ENCODE measurements around the gene LRWD1. TPM values are rescaled to one million over a fixed set of nuclear protein-coding genes. Genes with fewer than 3 reads are reported as not detected.

The LRWD1 gene
- total and polyA plus RNA-seq, 2 of the 13 experiments (the other 11 are each of a cell fraction or from before 2014, with no cell fraction given) = 8.5 to 16.3 TPM

GRCh38 chr7:102451371-102452054 lies 13.3 kb upstream of the LRWD1 start (continued):
- TF ChIP-seq ZFP91 (CRISPR knock-in tag; IDR thresholded peaks at IDR 0.05; ENCODE audit: borderline replicate concordance) (peak; percentile 34; the same call in 1 of the 2 replicates), POLR2A (IDR thresholded peaks at IDR 0.05; ENCODE audit: insufficient read depth in 1 of 2, low read depth in 2 of 2, low read length in 2 of 2) (peak in 1 of 2 experiments; percentile 57; a peak in 3 of 4 replicates), GABPB1 (CRISPR knock-in tag; IDR thresholded peaks at IDR 0.05) (peak; percentile 42; the same call in 1 of the 2 replicates), ZBTB7A (CRISPR knock-in tag; IDR thresholded peaks at IDR 0.05) (0 out of 2 replicates have a peak, but pooled peaks have one; percentile 40), ZNF788 (CRISPR knock-in tag; IDR thresholded peaks at IDR 0.05; ENCODE audit: borderline replicate concordance) (no peak), SP5 (CRISPR knock-in tag; IDR thresholded peaks at IDR 0.05; ENCODE audit: borderline replicate concordance, low read depth) (peak; percentile 61), ZNF232 (CRISPR knock-in tag; IDR thresholded peaks at IDR 0.05; ENCODE audit: borderline replicate concordance) (0 out of 2 replicates have a peak, but pooled peaks have one; percentile 31), BHLHE40 (IDR thresholded peaks at IDR 0.05; ENCODE audit: low read length) (peak; percentile 30; the same call in 1 of the 2 replicates), ETV6 (CRISPR knock-in tag; conservative IDR thresholded peaks at IDR 0.05) (no peak), FOXO1 (CRISPR knock-in tag; IDR thresholded peaks at IDR 0.05) (no peak), ZNF572 (CRISPR knock-in tag; IDR thresholded peaks at IDR 0.05) (0 out of 2 replicates have a peak, but pooled peaks have one; percentile 53), HNRNPL (IDR thresholded peaks at IDR 0.05; ENCODE audit: low read depth, low read length) (0 out of 2 replicates have a peak, but pooled peaks have one; percentile 41), SIN3B (IDR thresholded peaks at IDR 0.05; ENCODE audit: low read length) (no peak), ARNTL (CRISPR knock-in tag; IDR thresholded peaks at IDR 0.05) (peak; percentile 50; the same call in 1 of the 2 replicates), RBFOX2 (IDR thresholded peaks at IDR 0.05; ENCODE audit: low read depth, low read length) (0 out of 2 replicates have a peak, but pooled peaks have one; percentile 35), SRY (CRISPR knock-in tag; IDR thresholded peaks at IDR 0.05) (no peak), GATAD1 (CRISPR knock-in tag; IDR thresholded peaks at IDR 0.05) (0 out of 2 replicates have a peak, but pooled peaks have one; percentile 29), TP53 (CRISPR knock-in tag; conservative IDR thresholded peaks at IDR 0.05) (peak; percentile 84), ZFX (CRISPR knock-in tag; IDR thresholded peaks at IDR 0.05; ENCODE audit: low read depth) (peak; percentile 48; the same call in 1 of the 2 replicates), SKI (IDR thresholded peaks at IDR 0.05; ENCODE audit: partially characterized antibody) (no peak), MLLT10 (CRISPR knock-in tag; IDR thresholded peaks at IDR 0.05) (no peak), PCBP2 (optimal IDR thresholded peaks at IDR 0.05; ENCODE audit: low read depth, low read length, poor library complexity, severe bottlenecking) (no peak), PITX1 (CRISPR knock-in tag; IDR thresholded peaks at IDR 0.05) (no peak), RFXAP (CRISPR knock-in tag; IDR thresholded peaks at IDR 0.05; ENCODE audit: borderline replicate concordance) (0 out of 2 replicates have a peak, but pooled peaks have one; percentile 47), TGIF2 (CRISPR knock-in tag; IDR thresholded peaks at IDR 0.05) (no peak), KLF12 (CRISPR knock-in tag; IDR thresholded peaks at IDR 0.05; ENCODE audit: borderline replicate concordance) (peak; percentile 76; the same call in 1 of the 2 replicates), ZNF275 (CRISPR knock-in tag; IDR thresholded peaks at IDR 0.05; ENCODE audit: borderline replicate concordance) (no peak), ELF3 (CRISPR knock-in tag; IDR thresholded peaks at IDR 0.05) (no peak), AGO2 (optimal IDR thresholded peaks at IDR 0.05; ENCODE audit: low read depth, low read length) (no peak), ZMYM2 (CRISPR knock-in tag; IDR thresholded peaks at IDR 0.05) (no peak), ERF (CRISPR knock-in tag; IDR thresholded peaks at IDR 0.05) (peak; percentile 38; the same call in 1 of the 2 replicates)
